HFF-Myc (cell line): ENCODE data around the gene PLXNA4.
A peak's percentile ranks its signal among the peaks of the same experiment; 100 is the strongest.

ENCODE experiments used
- DNase-seq: peaks from one replicate; pipeline ENCODE4 v3.0.0-alpha.2; 2011; ENCODE audit warnings: low read depth; ENCODE audit errors: extremely low read depth
- H3K4me3 ChIP-seq: replicated peaks from 2 replicates; pipeline ENCODE4 v1.5.1; 2011; ENCODE audit warnings: low read depth, mild to moderate bottlenecking, control low read depth, low read length
- CTCF ChIP-seq: IDR thresholded peaks from 2 replicates; pipeline ENCODE4 v1.5.1; 2012; ENCODE audit warnings: mild to moderate bottlenecking, low read depth, low read length, control low read depth; ENCODE audit errors: missing control alignments

The PLXNA4 gene

DNA sequence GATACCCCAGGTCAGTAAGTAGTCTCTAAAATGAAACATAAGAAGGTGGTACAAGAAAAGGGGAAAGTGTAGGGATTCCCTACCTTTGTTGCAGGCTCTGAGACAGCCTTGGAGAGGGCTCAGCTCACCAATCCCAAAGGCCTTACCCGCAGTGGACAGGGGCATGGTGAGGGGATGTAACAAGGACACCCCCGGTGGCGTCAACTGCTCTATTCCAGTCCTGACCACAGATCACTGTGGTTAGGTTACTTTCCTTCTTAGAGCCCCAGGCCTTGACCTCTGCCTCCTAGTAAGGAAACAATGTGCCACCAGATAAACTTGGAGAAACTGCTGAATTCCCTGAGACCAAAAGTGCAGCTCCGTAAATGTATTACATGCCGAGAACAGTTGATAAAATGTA lies 17.5 kb downstream of the PLXNA4 start:
- TF ChIP-seq CTCF = no peak
- no peak for DNase-seq
- no peak overlapping the region for H3K4me3 ChIP-seq

DNA sequence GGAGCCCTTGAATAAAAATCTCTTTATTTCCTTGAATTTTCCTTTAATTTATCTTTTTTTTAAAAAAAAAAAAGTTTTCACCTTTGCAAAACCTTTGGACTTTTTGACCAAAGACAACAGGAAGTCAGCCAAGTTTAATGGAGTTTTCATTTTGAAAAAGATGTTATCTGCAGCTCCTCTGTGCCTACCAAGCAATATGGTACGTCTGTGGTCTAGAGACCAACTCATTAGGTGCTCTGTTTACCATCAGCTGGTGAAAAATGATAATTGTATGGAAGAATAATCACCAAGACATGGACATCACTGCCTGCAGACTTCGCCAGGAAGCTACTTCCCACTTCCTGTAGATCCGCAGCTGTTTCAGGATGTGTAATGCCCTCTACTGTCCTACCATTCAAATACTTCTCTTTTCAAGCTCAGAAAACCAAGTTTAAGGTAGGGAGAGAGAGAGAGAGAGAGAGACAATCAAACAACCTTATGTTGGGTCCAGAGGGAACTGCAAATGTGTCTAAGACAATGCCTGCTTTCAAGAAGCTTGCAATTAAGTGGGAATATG lies 18.7 kb downstream of the PLXNA4 start:
- DNase-seq = no peak
- H3K4me3 ChIP-seq = no peak overlapping the region
- TF ChIP-seq CTCF = no peak

- TF ChIP-seq CTCF = no peak
- no peak overlapping the region for H3K4me3 ChIP-seq
- DNase-seq = no peak
These were observed 21.8 kb downstream of the PLXNA4 start for GRCh38 chr7:132554446-132554845.

DNA sequence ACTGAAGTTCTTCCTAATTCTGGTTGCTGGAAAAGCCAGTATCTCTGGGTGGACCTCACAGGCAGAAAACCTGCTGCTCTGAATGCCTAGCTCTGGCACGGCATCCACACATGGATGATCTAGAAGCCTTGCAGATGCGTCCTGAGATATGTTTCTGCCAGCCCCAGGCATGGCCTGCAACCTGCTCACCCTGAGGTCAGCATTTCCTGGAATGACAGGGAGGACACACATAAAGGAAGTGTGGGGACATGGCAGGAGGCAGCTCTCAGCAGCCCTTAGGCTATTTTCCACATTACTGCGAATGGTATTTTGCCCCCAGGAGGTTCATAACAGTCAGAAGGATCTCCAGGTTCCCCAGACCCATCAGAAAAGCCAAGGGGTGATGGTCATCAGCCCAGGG lies 23.2 kb downstream of the PLXNA4 start:
- DNase-seq = no peak
- TF ChIP-seq CTCF = no peak
- H3K4me3 ChIP-seq = no peak overlapping the region

DNA sequence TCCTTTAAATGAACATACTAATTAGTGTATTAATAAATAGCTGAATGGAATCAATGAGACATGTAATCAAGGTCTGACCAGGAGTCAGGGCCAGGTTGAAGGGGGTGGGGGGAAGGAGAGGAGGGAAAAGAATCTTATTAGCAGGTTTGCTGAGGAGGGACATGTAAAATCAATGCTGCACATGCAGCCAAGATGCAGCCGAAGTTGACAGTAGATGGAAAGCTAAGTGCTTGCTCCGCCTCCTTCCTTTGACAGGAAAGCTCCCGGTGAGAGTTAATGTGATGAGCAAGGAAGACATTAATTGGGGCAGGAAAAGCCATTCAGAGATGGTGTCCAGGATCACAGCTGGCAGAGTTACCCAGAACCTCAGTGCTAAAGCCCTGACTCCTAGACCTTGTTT lies 24.4 kb downstream of the PLXNA4 start:
- H3K4me3 ChIP-seq = no peak overlapping the region
- DNase-seq = no peak
- TF ChIP-seq CTCF = no peak

DNA sequence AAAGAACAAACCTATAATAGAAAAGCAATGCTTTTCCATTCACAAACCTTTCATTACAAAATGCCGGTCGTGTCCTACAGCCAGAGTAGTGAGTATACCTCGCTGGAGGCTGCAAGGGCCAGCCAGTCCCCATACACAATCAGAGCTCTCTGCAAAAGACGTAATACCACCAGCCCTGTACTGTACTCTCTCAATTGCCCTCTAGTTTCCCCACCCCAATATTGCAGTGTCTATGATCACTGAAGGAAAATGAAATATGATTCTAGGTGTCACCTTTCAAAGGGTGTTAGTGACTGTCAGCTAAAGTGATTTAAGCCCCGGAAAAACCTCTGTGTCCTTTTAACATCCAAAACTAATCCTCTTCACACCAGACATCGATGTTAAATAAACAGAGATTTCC lies 24.8 kb downstream of the PLXNA4 start:
- no peak overlapping the region for H3K4me3 ChIP-seq
- DNase-seq = no peak
- no peak for TF ChIP-seq CTCF

- no peak overlapping the region for H3K4me3 ChIP-seq
- peak; percentile 17 for DNase-seq
- no peak for TF ChIP-seq CTCF
These were observed 27.7 kb downstream of the PLXNA4 start for GRCh38 chr7:132548489-132549078.
